OCI-LY7 (cell line): ENCODE results near the gene DUS1L. TPM values are rescaled to one million over a fixed set of nuclear protein-coding genes. Genes with fewer than 3 reads are reported as not detected.

Source experiments
- BruUV-seq: library from RNA; stranded (reverse); fragments of 400-500 nt; replicated peaks from 2 replicates; lab custom pipeline; 2021; lab: Mats Ljungman, UMichigan
- CTCF ChIA-PET: fragments of 300-600 bp; sonication (Branson Sonifier 250); formaldehyde crosslinking; loops from one replicate; lab custom pipeline; 2022; ENCODE audit warnings: antibody characterized with exemption; ENCODE audit not compliant: unreplicated experiment; lab: Charles Lee
- POLR2A ChIA-PET: fragments of 300-600 bp; sonication (Branson Sonifier 250); formaldehyde crosslinking; loops from one replicate; lab custom pipeline; 2022; ENCODE audit warnings: antibody characterized with exemption; lab: Charles Lee
- DNase-seq: peaks from one replicate; pipeline ENCODE4 v3.0.0-alpha.2; 2015; ENCODE audit warnings: low spot score
- H2AFZ ChIP-seq: fragments of 200-600 bp; sonication (generic), shearing (Covaris generic); 2 replicates; pipeline ENCODE4 v1.6.1; 2014; ENCODE audit warnings: mild to moderate bottlenecking, antibody characterized with exemption, low read length, moderate library complexity
- H3K27ac ChIP-seq: fragments of 200-600 bp; sonication (generic); 2 replicates; pipeline ENCODE4 v1.5.1; 2014; ENCODE audit warnings: mixed run types, low read depth, mild to moderate bottlenecking, moderate library complexity, low read length, inconsistent platforms; ENCODE audit not compliant: poor library complexity, severe bottlenecking
- H3K36me3 ChIP-seq: fragments of 200-600 bp; sonication (generic); 2 replicates; pipeline ENCODE4 v1.6.1; 2014; ENCODE audit warnings: mild to moderate bottlenecking, antibody characterized with exemption, low read length, moderate library complexity, mixed read lengths; ENCODE audit not compliant: insufficient read depth
- H3K4me1 ChIP-seq: fragments of 200-600 bp; sonication (generic); 2 replicates; pipeline ENCODE4 v1.5.1; 2014; ENCODE audit warnings: mild to moderate bottlenecking, low read length; ENCODE audit not compliant: insufficient read depth, poor library complexity, severe bottlenecking
- H3K4me2 ChIP-seq: fragments of 200-600 bp; sonication (generic); 2 replicates; pipeline ENCODE4 v1.6.1; 2014; ENCODE audit warnings: mild to moderate bottlenecking, low read length
- H3K4me3 ChIP-seq: fragments of 200-600 bp; sonication (generic); 2 replicates; pipeline ENCODE4 v1.5.1; 2014; ENCODE audit warnings: mild to moderate bottlenecking, low read depth, low read length; ENCODE audit not compliant: poor library complexity, severe bottlenecking
- H3K79me2 ChIP-seq: fragments of 200-600 bp; sonication (generic); 2 replicates; pipeline ENCODE4 v1.6.1; 2016; ENCODE audit warnings: low read depth, mild to moderate bottlenecking, low read length, moderate library complexity, mixed read lengths; ENCODE audit not compliant: insufficient read depth
- H3K9me2 ChIP-seq: fragments of 200-600 bp; sonication (generic); 2 replicates; pipeline ENCODE4 v1.6.1; 2016; ENCODE audit warnings: mild to moderate bottlenecking, low read length, mixed read lengths; ENCODE audit not compliant: insufficient read depth
- H3K9me3 ChIP-seq: fragments of 200-600 bp; sonication (generic); 2 replicates; pipeline ENCODE4 v1.6.1; 2014; ENCODE audit warnings: mild to moderate bottlenecking, mixed run types, low read length, mixed read lengths
- H4K20me1 ChIP-seq: fragments of 200-600 bp; sonication (generic); 2 replicates; pipeline ENCODE4 v1.6.1; 2014; ENCODE audit warnings: mild to moderate bottlenecking, antibody characterized with exemption, low read length, moderate library complexity, mixed read lengths; ENCODE audit not compliant: insufficient read depth
- CTCF ChIP-seq: fragments of 200-600 bp; sonication (generic); conservative IDR thresholded peaks from 2 replicates; pipeline ENCODE4 v1.5.1; 2014; ENCODE audit warnings: mild to moderate bottlenecking, antibody characterized with exemption, low read length, moderate library complexity, mixed read lengths
- EZH2phosphoT487 ChIP-seq: fragments of 200-600 bp; sonication (generic); IDR thresholded peaks from 2 replicates; pipeline ENCODE4 v1.6.1; 2018; ENCODE audit warnings: low read depth, borderline replicate concordance, mild to moderate bottlenecking, mixed run types, antibody characterized with exemption, low read length, moderate library complexity, mixed read lengths
- intact Hi-C: fragments of 100-400 bp; cut with micrococcal nuclease; formaldehyde crosslinking; loops from one replicate; pipeline ENCODE4 v1.10.0; 2022; ENCODE audit not compliant: unreplicated experiment
- total RNA-seq, 2 experiments: library from RNA; depleted of rRNA in 1 of 2; stranded (reverse); fragments of >200 nt in 1 of 2; shearing (Covaris generic) in 1 of 2; gene quantifications; 2 replicates each; pipeline ENCODE4 v1.2.3, GENCODE V29; 2014 to 2022

DUS1L gene
- total RNA-seq, 2 experiments from 2014 or later, result 320 to 388 TPM

DNA sequence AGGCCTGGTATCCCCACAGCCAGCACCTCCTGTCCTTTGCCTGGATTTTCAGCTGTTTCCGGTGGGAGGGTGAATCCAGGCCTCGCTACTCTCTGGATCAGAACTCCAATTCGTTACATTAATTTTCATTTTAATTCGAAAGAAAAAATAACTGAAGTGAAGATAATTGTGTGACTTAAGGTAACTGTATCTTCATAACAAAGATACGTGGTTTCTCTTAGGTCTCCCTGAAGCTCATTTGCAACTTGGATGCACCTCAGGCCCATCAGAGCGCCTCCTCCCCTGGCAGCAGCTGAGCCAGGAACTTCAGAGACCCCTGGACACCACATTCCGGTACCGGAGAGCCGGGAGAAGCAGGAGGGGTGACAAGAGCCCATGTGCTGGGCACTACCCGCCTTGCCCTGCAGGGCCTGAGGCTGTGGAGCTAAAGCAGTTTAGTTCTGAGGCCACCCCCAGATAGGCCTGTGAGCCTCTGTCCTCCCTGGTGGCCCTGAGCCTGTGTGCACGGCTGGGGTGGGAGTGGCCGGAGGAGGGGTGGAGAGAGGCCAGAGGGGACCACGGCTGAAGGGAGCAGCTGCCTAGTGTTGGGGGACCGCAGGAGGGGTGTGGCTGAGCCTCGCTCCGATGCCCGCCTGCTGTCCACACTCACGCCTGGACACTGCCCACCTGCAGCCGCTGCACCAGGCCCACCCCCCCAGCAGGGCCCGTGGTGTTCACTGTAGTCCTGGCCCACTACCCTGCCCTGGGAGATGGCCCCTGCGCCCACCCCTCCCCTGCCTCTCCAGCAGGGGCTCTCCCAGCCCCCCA, 11.4 kb upstream of the DUS1L start:
- Histone ChIP-seq H3K4me2 (no peak overlapping the region), H3K9me2 (no peaks in the 10 kb centered on the region), H3K27ac (peak overlapping the region; percentile 66), H3K79me2 (no peaks in the 10 kb centered on the region), H4K20me1 (no peaks in the 10 kb centered on the region), H3K36me3 (peaks cover 54% of the 10 kb centered on the region), H3K4me3 (no peak overlapping the region), H3K9me3 (no peaks in the 10 kb centered on the region), H2AFZ (no peak overlapping the region), H3K4me1 (peaks cover 25% of the 10 kb centered on the region)
- no peak for TF ChIP-seq EZH2phosphoT487
- POLR2A ChIA-PET, result interaction anchor here (0.7 to 1.4 kb wide), 2 partner anchors 11 to 220 kb away, joined by 4 to 5 read pairs; no protein-coding TSS in a partner anchor
- intact Hi-C loops, result no loop called here
- BruUV-seq, result no TSS peak
- no peak for DNase-seq
- CTCF ChIA-PET, result no interaction called here

- H3K9me3 ChIP-seq, result no peaks in the 10 kb centered on the region
- H3K4me2 ChIP-seq, result 0 out of 2 replicates have a peak overlapping the region, but pooled peaks have one; percentile 31
- H3K4me1 ChIP-seq, result peaks cover 25% of the 10 kb centered on the region
- no peak overlapping the region for H3K4me3 ChIP-seq
- no peaks in the 10 kb centered on the region for H3K79me2 ChIP-seq
- ChIA-PET CTCF (no interaction called here), POLR2A (interaction anchor here (0.7 to 1.4 kb wide), 2 partner anchors 10 to 221 kb away, joined by 4 to 5 read pairs; no protein-coding TSS in a partner anchor)
- no peak overlapping the region for H2AFZ ChIP-seq
- H3K36me3 ChIP-seq, result peaks cover 46% of the 10 kb centered on the region
- no TSS peak for BruUV-seq
- H3K9me2 ChIP-seq, result no peaks in the 10 kb centered on the region
- peak overlapping the region; percentile 66 for H3K27ac ChIP-seq
- intact Hi-C loops, result no loop called here
- no peaks in the 10 kb centered on the region for H4K20me1 ChIP-seq
- DNase-seq, result no peak
- no peak for TF ChIP-seq CTCF
- TF ChIP-seq EZH2phosphoT487, result no peak
Measured at GRCh38 chr17:82076018-82076784, 10.6 kb upstream of the DUS1L start.

GRCh38 chr17:82073446-82073845, 7.8 kb upstream of the DUS1L start:
- Histone ChIP-seq H3K79me2 (no peaks in the 10 kb centered on the region), H3K27ac (no peak overlapping the region), H3K4me2 (no peak overlapping the region), H2AFZ (no peak overlapping the region), H3K36me3 (peaks cover 20% of the 10 kb centered on the region), H3K9me3 (no peaks in the 10 kb centered on the region), H3K9me2 (no peaks in the 10 kb centered on the region), H3K4me3 (no peak overlapping the region), H4K20me1 (no peaks in the 10 kb centered on the region), H3K4me1 (peaks cover 25% of the 10 kb centered on the region)
- CTCF ChIA-PET, result interaction anchor here (0.8 kb wide), 1 partner anchor 36 kb away, joined by 4 read pairs; the partner anchor contains the start of gene DCXR
- BruUV-seq, result no TSS peak
- TF ChIP-seq EZH2phosphoT487 (no peak), CTCF (no peak)
- POLR2A ChIA-PET, result no interaction called here
- DNase-seq, result no peak
- intact Hi-C loops, result no loop called here
